Measurements from ENCODE around the gene PACS2. TPM values are rescaled to one million over a fixed set of nuclear protein-coding genes. Genes with fewer than 3 reads are reported as not detected.
A peak's percentile ranks its signal among the peaks of the same experiment; 100 is the strongest.

The PACS2 gene
- total and polyA plus RNA-seq, 2 of the 8 experiments (the other 6 are each of a cell fraction or from before 2014, with no cell fraction given) = 38.0 to 62.8 TPM

GRCh38 chr14:105337966-105338741, 23.6 kb downstream of the PACS2 start:
- Histone ChIP-seq H3K27me3 (replicated peaks in 1 of 4; ENCODE audit: control insufficient read depth in 3 of 4, extremely low read depth in 1 of 4, insufficient read depth in 3 of 4, low read length in 3 of 4) (no peaks in the 10 kb centered on the region), H3K9me3 (ENCODE audit: insufficient read depth in 2 of 2, low read depth in 1 of 2, low read length in 1 of 2) (no peaks in the 10 kb centered on the region), H2BK120ac (replicated peaks; ENCODE audit: low read depth, low read length) (no peak overlapping the region), H3K23ac (ENCODE audit: insufficient read length) (no peak overlapping the region), H4K8ac (ENCODE audit: extremely low read depth, insufficient read depth, low read length) (no peak overlapping the region), H2BK12ac (ENCODE audit: low read depth, low read length) (no peak overlapping the region), H2AK5ac (ENCODE audit: low read depth, low read length) (peak overlapping the region; percentile 65; the same call in 1 of the 2 replicates), H3K23me2 (ENCODE audit: low read depth, low read length) (no peaks in the 10 kb centered on the region), H3K36me3 (ENCODE audit: control insufficient read depth in 2 of 4, insufficient read depth in 4 of 4, low read length in 3 of 4) (no peaks in the 10 kb centered on the region), H2BK15ac (ENCODE audit: low read length) (no peak overlapping the region), H3K4me2 (ENCODE audit: insufficient read depth in 1 of 2, low read depth in 2 of 2, low read length in 2 of 2) (no peak overlapping the region), H3K18ac (ENCODE audit: extremely low read depth, low read length) (no peak overlapping the region), H3K56ac (replicated peaks; ENCODE audit: insufficient read length, low read depth, low read length) (peak overlapping the region; percentile 75), H4K5ac (ENCODE audit: insufficient read length, low read depth, low read length) (no peak overlapping the region), H4K20me1 (replicated peaks in 1 of 2; ENCODE audit: control insufficient read depth in 1 of 2, insufficient read depth in 2 of 2, low read length in 2 of 2) (peaks cover 18 to 45% of the 10 kb centered on the region in 2 experiments), H3K27ac (ENCODE audit: low read depth, low read length) (no peak overlapping the region), H3K79me1 (ENCODE audit: low read depth, low read length) (peaks cover 25% of the 10 kb centered on the region), H3K4me3 (ENCODE audit: extremely low read depth in 1 of 4, insufficient read depth in 2 of 4, low read depth in 3 of 4, low read length in 4 of 4) (no peak overlapping the region), H2BK20ac (ENCODE audit: low read length) (no peak overlapping the region), H3K4ac (replicated peaks; ENCODE audit: insufficient read length, low read depth, low read length) (no peak overlapping the region), H3K4me1 (replicated peaks in 1 of 4; ENCODE audit: control insufficient read depth in 3 of 4, insufficient read depth in 4 of 4, low read length in 3 of 4) (peaks cover 0 to 8% (median 1%) of the 10 kb centered on the region in 4 experiments; a peak in 3 of 7 replicates), H4K91ac (replicated peaks; ENCODE audit: insufficient read length, low read length) (no peak overlapping the region), H2AFZ (ENCODE audit: low read length) (no peak overlapping the region), H2BK5ac (ENCODE audit: low read depth, low read length) (no peak overlapping the region), H3K79me2 (ENCODE audit: control insufficient read depth in 1 of 2, insufficient read depth in 2 of 2, low read length in 2 of 2) (peaks cover 0 to 41% of the 10 kb centered on the region in 2 experiments; a peak in 2 of 4 replicates), H3K14ac (ENCODE audit: insufficient read length) (no peak overlapping the region), H3K9ac (replicated peaks in 1 of 4; ENCODE audit: extremely low read depth in 1 of 4, low read depth in 3 of 4, low read length in 3 of 4) (no peak overlapping the region; a peak in 1 of 7 replicates)
- TF ChIP-seq TAF7 (optimal IDR thresholded peaks at IDR 0.05; ENCODE audit: borderline replicate concordance, low read depth, low read length) (no peak), MAFK (IDR thresholded peaks at IDR 0.05; ENCODE audit: low read depth, low read length) (peak; percentile 80), BACH1 (IDR thresholded peaks at IDR 0.05; ENCODE audit: low read length) (peak; percentile 64; the same call in 1 of the 2 replicates), KDM4A (IDR thresholded peaks at IDR 0.05; ENCODE audit: low read depth, low read length, severe bottlenecking) (no peak), MAX (IDR thresholded peaks at IDR 0.05) (no peak), BCL11A (IDR thresholded peaks at IDR 0.05; ENCODE audit: low read depth in 2 of 2, low read length in 2 of 2) (no peak)
- TF ChIP-seq, protein P1, sequence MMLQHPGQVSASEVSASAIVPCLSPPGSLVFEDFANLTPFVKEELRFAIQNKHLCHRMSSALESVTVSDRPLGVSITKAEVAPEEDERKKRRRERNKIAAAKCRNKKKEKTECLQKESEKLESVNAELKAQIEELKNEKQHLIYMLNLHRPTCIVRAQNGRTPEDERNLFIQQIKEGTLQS (IDR thresholded peaks at IDR 0.05; ENCODE audit: insufficient read depth, low read depth, low read length) = no peak
- DNase-seq (ENCODE audit: low read depth in 1 of 2, low spot score in 2 of 2) = no peak
- POLR2A ChIA-PET (ENCODE audit: partially characterized antibody) = interaction anchor here (0.8 kb wide), 1 partner anchor 9 kb away, joined by 4 read pairs; no protein-coding TSS in a partner anchor
- CTCF ChIA-PET (ENCODE audit: partially characterized antibody) = interaction anchor here (1.0 to 1.1 kb wide), 3 partner anchors 14 to 63 kb away, joined by 3 read pairs; no protein-coding TSS in a partner anchor
- WGBS, 2 experiments (ENCODE audit: extremely low coverage in 1 of 2, insufficient coverage in 1 of 2, insufficient read length in 1 of 2, insufficient replicate concordance in 2 of 2, low coverage in 1 of 2, low lambda C conversion rate in 2 of 2, missing lambda C conversion rate in 1 of 2) = 85% methylated on average over 14 of the region's 18 CpGs; no CpG with 5 or more reads in 1 of the 2 experiments
- FAIRE-seq = no peak

Data from H1 (cell line).